Heart left ventricle (tissue), 16 donors: ENCODE measurements around the gene ACOD1. TPM values are rescaled to one million over a fixed set of nuclear protein-coding genes. Genes with fewer than 3 reads are reported as not detected.

Source experiments
- ATAC-seq, 4 donors: fragments of 200-7000 bp; cut with Tn5 transposase; one replicate each; pipeline ENCODE4 v1.9.1; 2020 to 2022; ENCODE audit warnings: moderate library complexity in 4 of 4, mild to moderate bottlenecking in 3 of 4, moderate number of reproducible peaks in 1 of 4
- DNase-seq, 5 donors: peaks; one replicate each; pipeline ENCODE4 v3.0.0-alpha.2; 2020
- H3K27ac ChIP-seq, 12 donors: fragments of 200-600 bp; sonication (generic) in 4 of 12; one replicate each; pipeline versions ENCODE4 v1.5.0 to v1.8.0; 2016 to 2022; ENCODE audit warnings: mild to moderate bottlenecking in 2 of 12
- H3K27me3 ChIP-seq, 9 donors: fragments of 200-600 bp; sonication (generic) in 2 of 9; one replicate each; pipeline versions ENCODE4 v1.5.1 to v1.8.0; 2016 to 2022; ENCODE audit warnings: mild to moderate bottlenecking in 3 of 9
- H3K36me3 ChIP-seq, 9 donors: fragments of 200-600 bp; sonication (generic) in 2 of 9; one replicate each; pipeline versions ENCODE4 v1.5.0 to v1.8.0; 2018 to 2022; ENCODE audit warnings: mild to moderate bottlenecking in 2 of 9
- H3K4me1 ChIP-seq, 12 donors: fragments of 200-600 bp; sonication (generic) in 4 of 12; one replicate each; pipeline versions ENCODE4 v1.5.0 to v1.8.0; 2016 to 2022; ENCODE audit warnings: mild to moderate bottlenecking in 3 of 12
- H3K4me3 ChIP-seq, 12 donors: fragments of 200-600 bp; sonication (generic) in 4 of 12; one replicate each; pipeline versions ENCODE4 v1.5.0 to v1.8.0; 2017 to 2022; ENCODE audit warnings: mild to moderate bottlenecking in 9 of 12, moderate library complexity in 4 of 12
- H3K9me3 ChIP-seq, 12 donors: fragments of 200-600 bp; sonication (generic) in 4 of 12; one replicate each; pipeline versions ENCODE4 v1.5.0 to v1.8.0; 2016 to 2022; ENCODE audit warnings: mild to moderate bottlenecking in 1 of 12
- POLR2A ChIP-seq, 2 donors: fragments of 450-650 bp; IDR thresholded peaks; one replicate each; pipeline ENCODE4 v1.6.1; 2017; ENCODE audit warnings: antibody characterized with exemption in 2 of 2, mild to moderate bottlenecking in 2 of 2, moderate library complexity in 2 of 2
- WGBS, 4 donors: extraction: QIAGEN DNeasy Blood & Tissue Kit in 2 of 4; methylation state at CpG; one replicate each; pipeline versions ENCODE4 v1.1.5 to v1.1.7; 2013 to 2018; 5-methylcytosine and 5-hydroxymethylcytosine counted together
- intact Hi-C, 10 donors: fragments of 100-400 bp; cut with DNase I; formaldehyde crosslinking; loops; one replicate each; pipeline versions ENCODE4 v1.11.1 to v1.14.2; 2022
- polyA plus RNA-seq, 2 donors: library from polyadenylated mRNA; stranded (reverse); fragments of 200-250 nt; gene quantifications; one replicate each; pipeline ENCODE4 v1.2.3, GENCODE V29; 2013
- total RNA-seq, 9 donors: library from RNA; depleted of rRNA in 2 of 9; stranded (reverse); fragments of >200 nt in 2 of 9; fragmentation: NEBNext Ultra II Directional in 3 of 9; extraction: Animal tissue kit (Norgen Biotek cat#: 25700) in 3 of 9; gene quantifications; one replicate each; pipeline versions ENCODE4 v1.1.0 to v1.2.4, GENCODE V29; 2016 to 2023
- TF ChIP-seq, protein P1 (sequence below), 12 donors: fragments of 200-600 bp; sonication (generic) in 4 of 12; IDR thresholded peaks; one replicate each; pipeline versions ENCODE4 v1.5.0 to v1.8.0; 2018 to 2022; ENCODE audit warnings: antibody characterized with exemption in 12 of 12, mild to moderate bottlenecking in 5 of 12
- donor health status: ischemic (EF 13 %, LVEDD 7.1; RV severe dilation, severe dysfunction).
- donor health status: healthy with polysubstance abuse.
- donor health status: DM: no; HTN: yes; CAD: no.
- donor health status: DM: no; HTN: no; CAD: no.
- donor health status: ischemic (EF 25% LVEDD 6.9; RV normal size, moderate dysfunction).
- donor health status: ischemic (EF 25% LVEDD 5.7; RV mildly dilated, moderate dysfunction).
- donor health status: healthy.
- donor health status: DM: yes; HTN: yes; CAD: no.
- donor health status: ischemic (EF 35%, LVEDD 5.7; RV mildly dilated, moderate dysfunction).
- donor health status: nonischemic (EF 11% LVEDD 7.7; RV severe dilation, severe dysfunction).
- donor health status: DM: yes; HTN: yes; CAD: no.
- donor health status: PGD.
- donor health status: ischemic (EF 29% LVEDD 5.4; RV normal size, mild dysfunction).
- donor health status: nonischemic (EF 23%, LVEDD 6.1; RV moderate dilation, normal function).

ACOD1 gene
- total and polyA plus RNA-seq, 11 donors: 0.91 TPM; not detected in 10

DNA sequence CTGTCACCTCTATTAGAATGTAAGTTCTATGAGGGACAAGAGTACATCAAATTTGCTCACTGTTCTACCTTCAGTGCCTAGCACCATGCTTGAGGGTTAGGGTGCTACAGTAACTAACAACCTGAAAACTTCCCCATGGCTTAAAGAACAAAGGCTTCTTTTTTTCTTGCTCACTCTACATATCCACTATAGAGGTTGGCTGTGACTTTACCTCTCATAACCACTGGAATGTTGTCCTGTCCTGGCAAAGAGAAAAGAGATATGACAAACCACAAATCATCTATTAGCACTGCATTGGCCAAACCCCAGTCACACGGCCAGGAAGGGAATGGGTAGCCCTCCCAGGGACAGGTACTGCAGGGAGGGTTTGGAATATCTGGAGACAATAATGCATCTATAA is 23.2 kb upstream of the ACOD1 start:
- intact Hi-C loops: no loop called here
- WGBS, 4 donors: 71 to 84% (median 81%) methylated on average over 1 of the region's 1 CpG

DNA sequence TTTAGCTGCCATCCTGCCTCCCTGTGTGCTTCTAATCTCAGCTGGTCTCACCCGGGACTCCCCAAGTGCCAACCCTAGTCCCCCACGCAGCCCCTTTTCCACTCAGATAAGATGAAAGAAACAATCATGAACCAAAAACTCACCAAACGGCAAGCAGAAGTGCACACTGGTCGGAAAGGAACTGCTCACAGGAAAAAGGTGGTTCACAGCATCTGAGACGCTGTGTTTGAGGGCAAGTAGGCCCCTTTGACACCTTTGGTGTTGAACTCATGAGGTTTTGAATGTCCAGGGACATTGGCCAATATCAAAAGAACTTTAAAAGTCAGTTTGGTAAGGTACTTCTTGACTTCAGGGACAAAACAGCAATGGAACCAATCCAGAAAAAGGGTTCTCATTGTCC is 20.4 kb upstream of the ACOD1 start:
- WGBS, 4 donors: 81 to 85% (median 83%) methylated on average over 5 of the region's 5 CpGs

More for the DNA sequence above, 23.2 kb upstream of the ACOD1 start:
- no peaks in the 10 kb centered on the region for H3K4me1 ChIP-seq
- H3K4me3 ChIP-seq: no peak overlapping the region
- no peaks in the 10 kb centered on the region for H3K36me3 ChIP-seq
- no peak overlapping the region for H3K27ac ChIP-seq
- DNase-seq: no peak
- no peak for ATAC-seq
- no peaks in the 10 kb centered on the region for H3K9me3 ChIP-seq
- H3K27me3 ChIP-seq: no peaks in the 10 kb centered on the region
- TF ChIP-seq POLR2A (IDR thresholded peaks at IDR 0.05): no peak
- TF ChIP-seq, protein P1, sequence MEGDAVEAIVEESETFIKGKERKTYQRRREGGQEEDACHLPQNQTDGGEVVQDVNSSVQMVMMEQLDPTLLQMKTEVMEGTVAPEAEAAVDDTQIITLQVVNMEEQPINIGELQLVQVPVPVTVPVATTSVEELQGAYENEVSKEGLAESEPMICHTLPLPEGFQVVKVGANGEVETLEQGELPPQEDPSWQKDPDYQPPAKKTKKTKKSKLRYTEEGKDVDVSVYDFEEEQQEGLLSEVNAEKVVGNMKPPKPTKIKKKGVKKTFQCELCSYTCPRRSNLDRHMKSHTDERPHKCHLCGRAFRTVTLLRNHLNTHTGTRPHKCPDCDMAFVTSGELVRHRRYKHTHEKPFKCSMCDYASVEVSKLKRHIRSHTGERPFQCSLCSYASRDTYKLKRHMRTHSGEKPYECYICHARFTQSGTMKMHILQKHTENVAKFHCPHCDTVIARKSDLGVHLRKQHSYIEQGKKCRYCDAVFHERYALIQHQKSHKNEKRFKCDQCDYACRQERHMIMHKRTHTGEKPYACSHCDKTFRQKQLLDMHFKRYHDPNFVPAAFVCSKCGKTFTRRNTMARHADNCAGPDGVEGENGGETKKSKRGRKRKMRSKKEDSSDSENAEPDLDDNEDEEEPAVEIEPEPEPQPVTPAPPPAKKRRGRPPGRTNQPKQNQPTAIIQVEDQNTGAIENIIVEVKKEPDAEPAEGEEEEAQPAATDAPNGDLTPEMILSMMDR (IDR thresholded peaks at IDR 0.05): no peak

DNA sequence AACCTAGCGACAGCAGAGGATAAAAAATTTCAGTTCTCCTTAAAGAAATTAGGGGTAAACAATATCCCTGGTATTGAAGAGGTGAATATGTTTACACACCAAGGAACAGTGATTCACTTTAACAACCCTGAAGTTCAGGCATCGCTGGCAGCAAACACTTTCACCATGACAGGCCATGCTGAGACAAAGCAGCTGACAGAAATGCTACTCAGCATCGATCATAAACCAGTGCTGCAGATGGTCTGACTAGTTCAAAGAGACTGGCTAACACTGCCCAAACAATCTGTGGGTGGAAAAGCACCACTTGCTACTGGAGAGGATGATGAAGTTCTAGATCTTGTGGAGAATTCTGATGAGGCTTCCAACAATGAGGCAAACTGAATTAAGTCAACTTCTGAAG is 19.9 kb upstream of the ACOD1 start:
- intact Hi-C loops: no loop called here
- Histone ChIP-seq H3K27ac (no peak overlapping the region), H3K4me1 (no peaks in the 10 kb centered on the region), H3K9me3 (peaks cover 0 to 10% (median 0%) of the 10 kb centered on the region in 12 donors), H3K4me3 (no peak overlapping the region), H3K36me3 (no peaks in the 10 kb centered on the region), H3K27me3 (no peaks in the 10 kb centered on the region)
- 76 to 79% (median 78%) methylated on average over 3 of the region's 3 CpGs for WGBS, 4 donors
- ATAC-seq (no peak), DNase-seq (no peak)
- TF ChIP-seq POLR2A (IDR thresholded peaks at IDR 0.05): no peak
- TF ChIP-seq, protein P1 (IDR thresholded peaks at IDR 0.05): no peak

More for the DNA sequence above, 20.4 kb upstream of the ACOD1 start:
- DNase-seq (no peak), ATAC-seq (no peak)
- no peaks in the 10 kb centered on the region for H3K4me1 ChIP-seq
- H3K4me3 ChIP-seq: no peak overlapping the region
- intact Hi-C loops: no loop called here
- no peaks in the 10 kb centered on the region for H3K27me3 ChIP-seq
- TF ChIP-seq, protein P1 (IDR thresholded peaks at IDR 0.05): no peak
- TF ChIP-seq POLR2A (IDR thresholded peaks at IDR 0.05): no peak
- H3K9me3 ChIP-seq: peaks cover 0 to 10% (median 0%) of the 10 kb centered on the region in 12 donors
- H3K27ac ChIP-seq: no peak overlapping the region
- H3K36me3 ChIP-seq: no peaks in the 10 kb centered on the region

DNA sequence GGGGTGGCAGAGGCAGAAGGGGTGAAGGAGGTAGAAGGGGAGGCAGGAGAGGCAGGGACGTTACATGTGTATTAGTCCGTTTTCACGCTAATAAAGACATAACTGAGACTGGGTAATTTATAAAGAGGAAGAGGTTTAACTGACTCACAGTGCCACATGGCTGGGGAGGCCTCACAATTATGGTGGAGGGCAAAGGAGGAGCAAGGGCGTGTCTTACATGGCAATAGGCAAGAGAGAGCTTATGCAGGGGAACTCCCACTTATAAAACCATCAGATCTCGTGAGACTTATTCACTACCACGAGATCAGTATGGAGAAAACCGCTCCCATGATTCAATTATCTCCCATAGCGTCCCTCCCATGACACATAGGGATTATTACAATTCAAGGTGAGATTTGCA is 19.0 kb upstream of the ACOD1 start:
- Histone ChIP-seq H3K27ac (no peak overlapping the region), H3K27me3 (no peaks in the 10 kb centered on the region), H3K9me3 (peaks cover 0 to 10% (median 0%) of the 10 kb centered on the region in 12 donors), H3K4me1 (no peaks in the 10 kb centered on the region), H3K4me3 (no peak overlapping the region), H3K36me3 (no peaks in the 10 kb centered on the region)
- no peak for ATAC-seq
- WGBS, 4 donors: 84 to 89% (median 88%) methylated on average over 8 of the region's 8 CpGs
- intact Hi-C loops: no loop called here
- no peak for TF ChIP-seq POLR2A (IDR thresholded peaks at IDR 0.05)
- TF ChIP-seq, protein P1 (IDR thresholded peaks at IDR 0.05): no peak
- no peak for DNase-seq
